IPS-20b (cell line): ENCODE data around the gene EYS.

ENCODE experiments used
- H3K27ac ChIP-seq: one replicate; pipeline ENCODE4 v1.5.1; 2013; ENCODE audit warnings: low read length
- H3K27me3 ChIP-seq: 2 replicates; pipeline ENCODE4 v1.6.1; 2013; ENCODE audit warnings: mild to moderate bottlenecking, low read length, inconsistent platforms; ENCODE audit not compliant: insufficient read depth
- H3K36me3 ChIP-seq: 2 replicates; pipeline ENCODE4 v1.6.1; 2013; ENCODE audit warnings: low read depth, mild to moderate bottlenecking, inconsistent platforms, low read length, moderate library complexity; ENCODE audit not compliant: insufficient read depth
- H3K4me1 ChIP-seq: 2 replicates; pipeline ENCODE4 v1.6.1; 2013; ENCODE audit warnings: mild to moderate bottlenecking, control low read depth, inconsistent platforms, low read length, moderate library complexity; ENCODE audit not compliant: insufficient read depth
- H3K4me3 ChIP-seq: 2 replicates; pipeline ENCODE4 v1.5.1; 2013; ENCODE audit warnings: mild to moderate bottlenecking, low read length, inconsistent platforms
- H3K9ac ChIP-seq: 2 replicates; pipeline ENCODE4 v1.6.1; 2013; ENCODE audit warnings: low read depth, mild to moderate bottlenecking, inconsistent platforms, low read length, moderate library complexity
- H3K9me3 ChIP-seq: 2 replicates; pipeline ENCODE4 v1.6.1; 2013; ENCODE audit warnings: mild to moderate bottlenecking, low read depth, low read length, inconsistent platforms; ENCODE audit not compliant: insufficient read depth

EYS gene

GRCh38 chr6:64713175-64713574, 993.9 kb downstream of the EYS start:
- Histone ChIP-seq H3K4me1 (no peaks in the 10 kb centered on the region), H3K36me3 (no peaks in the 10 kb centered on the region), H3K27me3 (no peaks in the 10 kb centered on the region), H3K9me3 (no peaks in the 10 kb centered on the region), H3K27ac (no peak overlapping the region), H3K4me3 (no peak overlapping the region), H3K9ac (no peak overlapping the region)

GRCh38 chr6:64712606-64713005, 994.4 kb downstream of the EYS start:
- no peaks in the 10 kb centered on the region for H3K4me1 ChIP-seq
- no peak overlapping the region for H3K27ac ChIP-seq
- H3K27me3 ChIP-seq: no peaks in the 10 kb centered on the region
- H3K9ac ChIP-seq: no peak overlapping the region
- no peaks in the 10 kb centered on the region for H3K36me3 ChIP-seq
- H3K9me3 ChIP-seq: no peaks in the 10 kb centered on the region
- no peak overlapping the region for H3K4me3 ChIP-seq

GRCh38 chr6:64703922-64704321, 1003.1 kb downstream of the EYS start:
- Histone ChIP-seq H3K9ac (no peak overlapping the region), H3K4me1 (no peaks in the 10 kb centered on the region), H3K27me3 (no peaks in the 10 kb centered on the region), H3K36me3 (no peaks in the 10 kb centered on the region), H3K4me3 (no peak overlapping the region), H3K27ac (no peak overlapping the region), H3K9me3 (no peaks in the 10 kb centered on the region)

GRCh38 chr6:64696053-64696452, 1011.0 kb downstream of the EYS start:
- Histone ChIP-seq H3K27ac (no peak overlapping the region), H3K4me3 (no peak overlapping the region)

GRCh38 chr6:64694356-64694755, 1012.7 kb downstream of the EYS start:
- no peak overlapping the region for H3K9ac ChIP-seq
- H3K4me1 ChIP-seq: no peaks in the 10 kb centered on the region
- H3K9me3 ChIP-seq: no peaks in the 10 kb centered on the region
- no peaks in the 10 kb centered on the region for H3K36me3 ChIP-seq
- H3K4me3 ChIP-seq: no peak overlapping the region
- H3K27ac ChIP-seq: no peak overlapping the region
- no peaks in the 10 kb centered on the region for H3K27me3 ChIP-seq

More at GRCh38 chr6:64696053-64696452, 1011.0 kb downstream of the EYS start:
- Histone ChIP-seq H3K27me3 (no peaks in the 10 kb centered on the region), H3K4me1 (no peaks in the 10 kb centered on the region), H3K9ac (no peak overlapping the region), H3K9me3 (no peaks in the 10 kb centered on the region), H3K36me3 (no peaks in the 10 kb centered on the region)

GRCh38 chr6:64691064-64691463, 1016.0 kb downstream of the EYS start:
- H3K4me1 ChIP-seq: no peaks in the 10 kb centered on the region
- H3K4me3 ChIP-seq: no peak overlapping the region
- no peaks in the 10 kb centered on the region for H3K27me3 ChIP-seq
- H3K9me3 ChIP-seq: no peaks in the 10 kb centered on the region
- no peaks in the 10 kb centered on the region for H3K36me3 ChIP-seq
- no peak overlapping the region for H3K27ac ChIP-seq
- H3K9ac ChIP-seq: no peak overlapping the region

- H3K9me3 ChIP-seq: no peaks in the 10 kb centered on the region
- H3K4me1 ChIP-seq: no peaks in the 10 kb centered on the region
- no peak overlapping the region for H3K9ac ChIP-seq
- no peaks in the 10 kb centered on the region for H3K36me3 ChIP-seq
- no peak overlapping the region for H3K27ac ChIP-seq
- no peak overlapping the region for H3K4me3 ChIP-seq
- no peaks in the 10 kb centered on the region for H3K27me3 ChIP-seq
Measured at GRCh38 chr6:64685401-64685800, 1021.6 kb downstream of the EYS start.

GRCh38 chr6:64683682-64684081, 1023.3 kb downstream of the EYS start:
- H3K4me1 ChIP-seq: no peaks in the 10 kb centered on the region
- H3K9ac ChIP-seq: no peak overlapping the region
- no peaks in the 10 kb centered on the region for H3K9me3 ChIP-seq
- no peaks in the 10 kb centered on the region for H3K36me3 ChIP-seq
- H3K27ac ChIP-seq: no peak overlapping the region
- H3K4me3 ChIP-seq: no peak overlapping the region
- H3K27me3 ChIP-seq: no peaks in the 10 kb centered on the region

- H3K27me3 ChIP-seq: no peaks in the 10 kb centered on the region
- H3K4me3 ChIP-seq: no peak overlapping the region
- no peaks in the 10 kb centered on the region for H3K36me3 ChIP-seq
- H3K27ac ChIP-seq: no peak overlapping the region
- no peak overlapping the region for H3K9ac ChIP-seq
- H3K9me3 ChIP-seq: no peaks in the 10 kb centered on the region
- no peaks in the 10 kb centered on the region for H3K4me1 ChIP-seq
Measured at GRCh38 chr6:64681416-64682160, 1025.4 kb downstream of the EYS start.

GRCh38 chr6:64680446-64680845, 1026.6 kb downstream of the EYS start:
- H3K27ac ChIP-seq: no peak overlapping the region
- H3K9me3 ChIP-seq: no peaks in the 10 kb centered on the region
- no peaks in the 10 kb centered on the region for H3K4me1 ChIP-seq
- H3K36me3 ChIP-seq: no peaks in the 10 kb centered on the region
- H3K4me3 ChIP-seq: no peak overlapping the region
- no peaks in the 10 kb centered on the region for H3K27me3 ChIP-seq
- no peak overlapping the region for H3K9ac ChIP-seq

- no peaks in the 10 kb centered on the region; the same call in 1 of the 2 replicates for H3K27me3 ChIP-seq
- no peak overlapping the region for H3K9ac ChIP-seq
- no peaks in the 10 kb centered on the region for H3K36me3 ChIP-seq
- H3K9me3 ChIP-seq: no peaks in the 10 kb centered on the region
- no peak overlapping the region for H3K4me3 ChIP-seq
- H3K27ac ChIP-seq: no peak overlapping the region
- H3K4me1 ChIP-seq: no peaks in the 10 kb centered on the region
Measured at GRCh38 chr6:64679416-64679815, 1027.6 kb downstream of the EYS start.

- Histone ChIP-seq H3K9ac (no peak overlapping the region), H3K4me1 (no peaks in the 10 kb centered on the region), H3K36me3 (no peaks in the 10 kb centered on the region), H3K27me3 (peaks cover 51% of the 10 kb centered on the region), H3K9me3 (no peaks in the 10 kb centered on the region), H3K27ac (no peak overlapping the region), H3K4me3 (no peak overlapping the region)
Measured at GRCh38 chr6:64672651-64673050, 1034.4 kb downstream of the EYS start.
